HG02610 (cell line): Measurements from ENCODE around the gene LGALS4.
"Not testable (repeated sequence)": the region's sequence is repeated elsewhere in the genome, so short reads cannot be mapped to it uniquely, and the experiment has no call there.

Source experiments
- ATAC-seq: cut with Tn5 transposase; IDR thresholded peaks from one replicate; pipeline ENCODE4 v1.9.1; 2021; ENCODE audit warnings: mild to moderate bottlenecking, moderate library complexity; ENCODE audit not compliant: unreplicated experiment

LGALS4 gene

GRCh38 chr19:38825936-38826335, 13.2 kb upstream of the LGALS4 start:
- not testable (repeated sequence) for ATAC-seq

GRCh38 chr19:38821230-38821825, 8.6 kb upstream of the LGALS4 start:
- not testable (repeated sequence) for ATAC-seq

- ATAC-seq: no peak
Measured at GRCh38 chr19:38819231-38819920, 6.6 kb upstream of the LGALS4 start.

- ATAC-seq: no peak
Measured at GRCh38 chr19:38817081-38817480, 4.3 kb upstream of the LGALS4 start.

- no peak for ATAC-seq
Measured at GRCh38 chr19:38816131-38816750, 3.5 kb upstream of the LGALS4 start.

- ATAC-seq: no peak
Measured at GRCh38 chr19:38815059-38816001, 2.6 kb upstream of the LGALS4 start.

GRCh38 chr19:38813932-38814331, 1.2 kb upstream of the LGALS4 start:
- not testable (repeated sequence) for ATAC-seq

- ATAC-seq: no peak
Measured at GRCh38 chr19:38813323-38813722, 578 bp upstream of the LGALS4 start.

- ATAC-seq: no peak
Measured at GRCh38 chr19:38812009-38812840, 520 bp downstream of the LGALS4 start.

- no peak for ATAC-seq
Measured at GRCh38 chr19:38809592-38810252, 3.0 kb downstream of the LGALS4 start.

- ATAC-seq: no peak
Measured at GRCh38 chr19:38808741-38809140, 4.0 kb downstream of the LGALS4 start.

GRCh38 chr19:38807374-38808098, 5.2 kb downstream of the LGALS4 start:
- not testable (repeated sequence) for ATAC-seq

- no peak for ATAC-seq
Measured at GRCh38 chr19:38806371-38806770, 6.4 kb downstream of the LGALS4 start.

- no peak for ATAC-seq
Measured at GRCh38 chr19:38805180-38805579, 7.6 kb downstream of the LGALS4 start.

GRCh38 chr19:38803543-38803942, 9.2 kb downstream of the LGALS4 start:
- no peak for ATAC-seq

GRCh38 chr19:38801359-38802095, 11.2 kb downstream of the LGALS4 start:
- ATAC-seq: no peak

- ATAC-seq: no peak
Measured at GRCh38 chr19:38800577-38801347, 12.0 kb downstream of the LGALS4 start.

GRCh38 chr19:38799104-38799503, 13.6 kb downstream of the LGALS4 start:
- no peak for ATAC-seq
